OCI-LY3 (cell line): Measurements from ENCODE around the gene SPATS1.
"Not testable (repeated sequence)": the region's sequence is repeated elsewhere in the genome, so short reads cannot be mapped to it uniquely, and the experiment has no call there.

ENCODE experiments used
- H2AFZ ChIP-seq: fragments of 200-600, 300-600 bp; shearing (Covaris generic); 2 replicates; pipeline ENCODE4 v1.6.0; 2014; ENCODE audit warnings: antibody characterized with exemption, low read depth, low read length
- H3K27ac ChIP-seq: fragments of 200-600, 300-600 bp; sonication (generic); 2 replicates; pipeline ENCODE4 v1.5.1; 2014; ENCODE audit warnings: mild to moderate bottlenecking, low read length, moderate library complexity, mixed read lengths
- H3K27me3 ChIP-seq: fragments of 200-600, 300-600 bp; sonication (generic); 2 replicates; pipeline ENCODE4 v1.6.1; 2014; ENCODE audit warnings: low read depth, low read length, mixed read lengths
- H3K36me3 ChIP-seq: fragments of 200-600, 300-600 bp; sonication (generic); replicated peaks from 2 replicates; pipeline ENCODE3; 2014; ENCODE audit warnings: low read depth, low read length, mixed read lengths
- H3K4me1 ChIP-seq: fragments of 300-600, 200-600 bp; sonication (generic); 2 replicates; pipeline ENCODE4 v1.6.1; 2014; ENCODE audit warnings: low read length, mixed read lengths
- H3K4me2 ChIP-seq: fragments of 200-600, 300-600 bp; sonication (generic); 2 replicates; pipeline ENCODE4 v1.6.1; 2014; ENCODE audit warnings: low read length, mixed read lengths
- H3K4me3 ChIP-seq: fragments of 300-600, 200-600 bp; sonication (generic); 2 replicates; pipeline ENCODE4 v1.5.1; 2014; ENCODE audit warnings: antibody characterized with exemption, mild to moderate bottlenecking, low read length, moderate library complexity
- H3K79me2 ChIP-seq: fragments of 300-600, 200-600 bp; shearing (Covaris generic); 2 replicates; pipeline ENCODE4 v1.6.1; 2014; ENCODE audit warnings: mild to moderate bottlenecking, low read length, mixed read lengths
- H3K9ac ChIP-seq: fragments of 300-600, 200-600 bp; shearing (Covaris generic); 2 replicates; pipeline ENCODE4 v1.6.0; 2014; ENCODE audit warnings: mild to moderate bottlenecking, low read length, moderate library complexity
- H3K9me3 ChIP-seq: fragments of 200-600, 300-600 bp; shearing (Covaris generic); 2 replicates; pipeline ENCODE4 v1.6.1; 2014; ENCODE audit warnings: low read length, mixed read lengths; ENCODE audit not compliant: insufficient read depth
- H4K20me1 ChIP-seq: fragments of 200-600, 300-600 bp; sonication (generic); 2 replicates; pipeline ENCODE4 v1.6.1; 2016; ENCODE audit warnings: low read length, mixed read lengths; ENCODE audit not compliant: insufficient read depth
- EZH2phosphoT487 ChIP-seq: fragments of 200-600 bp; shearing (Covaris generic); IDR thresholded peaks from 2 replicates; pipeline ENCODE4 v1.6.1; 2018; ENCODE audit warnings: antibody characterized with exemption, mixed run types, low read depth
- TF ChIP-seq, protein P1 (sequence below): fragments of 200-600, 300-600 bp; sonication (generic); IDR thresholded peaks from 2 replicates; pipeline ENCODE4 v1.5.1; 2014; ENCODE audit warnings: antibody characterized with exemption, low read length, low read depth

SPATS1 gene

GRCh38 chr6:44311767-44312166 lies 30.7 kb upstream of the SPATS1 start:
- no peak for TF ChIP-seq EZH2phosphoT487
- TF ChIP-seq, protein P1, sequence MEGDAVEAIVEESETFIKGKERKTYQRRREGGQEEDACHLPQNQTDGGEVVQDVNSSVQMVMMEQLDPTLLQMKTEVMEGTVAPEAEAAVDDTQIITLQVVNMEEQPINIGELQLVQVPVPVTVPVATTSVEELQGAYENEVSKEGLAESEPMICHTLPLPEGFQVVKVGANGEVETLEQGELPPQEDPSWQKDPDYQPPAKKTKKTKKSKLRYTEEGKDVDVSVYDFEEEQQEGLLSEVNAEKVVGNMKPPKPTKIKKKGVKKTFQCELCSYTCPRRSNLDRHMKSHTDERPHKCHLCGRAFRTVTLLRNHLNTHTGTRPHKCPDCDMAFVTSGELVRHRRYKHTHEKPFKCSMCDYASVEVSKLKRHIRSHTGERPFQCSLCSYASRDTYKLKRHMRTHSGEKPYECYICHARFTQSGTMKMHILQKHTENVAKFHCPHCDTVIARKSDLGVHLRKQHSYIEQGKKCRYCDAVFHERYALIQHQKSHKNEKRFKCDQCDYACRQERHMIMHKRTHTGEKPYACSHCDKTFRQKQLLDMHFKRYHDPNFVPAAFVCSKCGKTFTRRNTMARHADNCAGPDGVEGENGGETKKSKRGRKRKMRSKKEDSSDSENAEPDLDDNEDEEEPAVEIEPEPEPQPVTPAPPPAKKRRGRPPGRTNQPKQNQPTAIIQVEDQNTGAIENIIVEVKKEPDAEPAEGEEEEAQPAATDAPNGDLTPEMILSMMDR, result no peak
- Histone ChIP-seq H3K4me1 (peaks cover 8% of the 10 kb centered on the region), H3K4me2 (peak overlapping the region; percentile 89), H3K79me2 (peaks cover 18% of the 10 kb centered on the region), H3K27ac (no peak overlapping the region), H4K20me1 (no peaks in the 10 kb centered on the region), H3K27me3 (no peaks in the 10 kb centered on the region), H3K9ac (no peak overlapping the region), H3K36me3 (peaks cover 44% of the 10 kb centered on the region), H3K9me3 (no peaks in the 10 kb centered on the region), H2AFZ (no peak overlapping the region), H3K4me3 (0 out of 2 replicates have a peak overlapping the region, but pooled peaks have one; percentile 91)

- peak within 1 kb of the TSS; percentile 89 for H3K4me2 ChIP-seq
- H3K4me1 ChIP-seq, result peaks cover 8% of the 10 kb centered on the region
- peak within 1 kb of the TSS; percentile 64 for H3K27ac ChIP-seq
- H3K4me3 ChIP-seq, result peak within 1 kb of the TSS; percentile 91
- H2AFZ ChIP-seq, result peak within 1 kb of the TSS; percentile 94
- H3K36me3 ChIP-seq, result peaks cover 31% of the 10 kb centered on the region
- H3K9me3 ChIP-seq, result no peaks in the 10 kb centered on the region
- peaks cover 2% of the 10 kb centered on the region; the same call in 1 of the 2 replicates for H3K27me3 ChIP-seq
- TF ChIP-seq, protein P1, result peak; percentile 97
- no peak for TF ChIP-seq EZH2phosphoT487
- peak within 1 kb of the TSS; percentile 94 for H3K9ac ChIP-seq
- no peaks in the 10 kb centered on the region for H4K20me1 ChIP-seq
- H3K79me2 ChIP-seq, result peaks cover 18% of the 10 kb centered on the region
Measured at GRCh38 chr6:44312901-44313788, 29.3 kb upstream of the SPATS1 start, which contains the start of gene AARS2. AARS2 (minus strand) TSS chr6:44313347; CDS start chr6:44313323, 24 bp downstream.

GRCh38 chr6:44314657-44315056 lies 27.8 kb upstream of the SPATS1 start:
- Histone ChIP-seq H3K36me3 (peaks cover 21% of the 10 kb centered on the region), H3K27me3 (peaks cover 18% of the 10 kb centered on the region), H3K79me2 (peaks cover 18% of the 10 kb centered on the region)
- H2AFZ ChIP-seq, H3K9me3 ChIP-seq, H3K9ac ChIP-seq, H3K4me3 ChIP-seq, H3K27ac ChIP-seq, H4K20me1 ChIP-seq, H3K4me2 ChIP-seq, H3K4me1 ChIP-seq: not testable (repeated sequence)

DNA sequence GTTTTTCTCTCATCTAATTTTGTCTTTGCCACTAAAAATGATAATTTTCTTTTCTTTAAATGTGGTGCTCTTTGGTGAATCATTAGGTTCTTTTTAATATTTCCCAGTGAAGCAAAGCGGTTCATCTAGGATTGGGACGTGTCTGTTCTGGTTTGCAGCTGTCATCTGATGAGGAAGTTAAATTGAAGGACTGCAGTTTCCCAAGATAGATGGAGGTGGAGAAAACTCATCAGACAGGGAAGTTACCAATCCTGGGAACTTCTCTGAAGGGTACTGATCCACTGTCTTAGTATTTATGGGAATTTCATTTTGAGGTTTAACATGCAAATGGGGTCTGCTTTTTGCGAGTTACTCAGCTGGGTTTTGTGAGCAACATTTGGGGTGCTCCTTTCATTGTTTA lies 26.9 kb upstream of the SPATS1 start:
- no peak overlapping the region for H2AFZ ChIP-seq
- H3K9ac ChIP-seq, result no peak overlapping the region
- no peak overlapping the region for H3K27ac ChIP-seq
- no peak for TF ChIP-seq EZH2phosphoT487
- TF ChIP-seq, protein P1, result no peak
- peaks cover 8% of the 10 kb centered on the region for H3K4me1 ChIP-seq
- H4K20me1 ChIP-seq, result no peaks in the 10 kb centered on the region
- H3K79me2 ChIP-seq, result peaks cover 18% of the 10 kb centered on the region
- H3K4me2 ChIP-seq, result no peak overlapping the region
- H3K27me3 ChIP-seq, result peaks cover 23% of the 10 kb centered on the region
- H3K4me3 ChIP-seq, result no peak overlapping the region
- H3K36me3 ChIP-seq, result peaks cover 13% of the 10 kb centered on the region
- no peaks in the 10 kb centered on the region for H3K9me3 ChIP-seq
